IMR-90 (cell line): ENCODE measurements around the gene AHCTF1. TPM values are rescaled to one million over a fixed set of nuclear protein-coding genes. Genes with fewer than 3 reads are reported as not detected.

Experiments
- ATAC-seq: fragments of 200-7000 bp; cut with Tn5 transposase; 2 replicates; pipeline ENCODE4 v1.9.1; 2020; ENCODE audit warnings: low read depth, mild to moderate bottlenecking, moderate library complexity
- BruUV-seq: library from RNA; stranded (reverse); fragments of 400-500 nt; replicated peaks from 2 replicates; lab custom pipeline; 2021; lab: Mats Ljungman, UMichigan
- CTCF ChIA-PET: fragments of 300-600 bp; formaldehyde crosslinking; extraction: SDS; loops from one replicate; lab custom pipeline; 2021; ENCODE audit warnings: antibody characterized with exemption; lab: Yijun Ruan, JAX
- POLR2A ChIA-PET: fragments of 300-600 bp; sonication (Branson Sonifier 250); formaldehyde crosslinking; loops from one replicate; lab custom pipeline; 2022; ENCODE audit warnings: antibody characterized with exemption; ENCODE audit not compliant: unreplicated experiment; lab: Charles Lee
- DNase-seq: peaks from one replicate; pipeline ENCODE4 v3.0.0; 2013
- H2AFZ ChIP-seq: replicated peaks from 2 replicates; pipeline ENCODE3; 2013; ENCODE audit warnings: low read length, mild to moderate bottlenecking; ENCODE audit not compliant: poor library complexity
- H2AK5ac ChIP-seq: 2 replicates; pipeline ENCODE4 v1.6.1; 2013; ENCODE audit warnings: low read depth, low read length, inconsistent platforms
- H2AK9ac ChIP-seq: replicated peaks from 2 replicates; pipeline ENCODE3; 2013; ENCODE audit warnings: mild to moderate bottlenecking, low read depth, low read length, moderate library complexity; ENCODE audit not compliant: poor library complexity
- H2BK120ac ChIP-seq: 2 replicates; pipeline ENCODE4 v1.6.1; 2013; ENCODE audit warnings: low read depth, low read length, inconsistent platforms
- H2BK15ac ChIP-seq: 3 replicates; pipeline ENCODE4 v1.6.1; 2013; ENCODE audit warnings: low read depth, low read length, inconsistent platforms
- H2BK20ac ChIP-seq: 2 replicates; pipeline ENCODE4 v1.6.1; 2013; ENCODE audit warnings: low read depth, mild to moderate bottlenecking, inconsistent platforms, low read length, moderate library complexity
- H2BK5ac ChIP-seq: 2 replicates; pipeline ENCODE4 v1.6.1; 2013; ENCODE audit warnings: mild to moderate bottlenecking, low read depth, low read length, inconsistent platforms; ENCODE audit not compliant: poor library complexity, severe bottlenecking
- H3K14ac ChIP-seq: replicated peaks from 2 replicates; pipeline ENCODE4 v1.6.1; 2013; ENCODE audit warnings: low read depth, low read length, inconsistent platforms
- H3K18ac ChIP-seq: 2 replicates; pipeline ENCODE4 v1.6.1; 2013; ENCODE audit warnings: low read depth, low read length, control low read depth
- H3K23ac ChIP-seq: 2 replicates; pipeline ENCODE4 v1.6.1; 2013; ENCODE audit warnings: low read depth, low read length, inconsistent platforms
- H3K27ac ChIP-seq: 2 replicates; pipeline ENCODE4 v1.5.1; 2013; ENCODE audit warnings: mild to moderate bottlenecking, control low read depth, low read length; ENCODE audit not compliant: insufficient read depth
- H3K27me3 ChIP-seq: 2 replicates; pipeline ENCODE4 v1.6.1; 2013; ENCODE audit warnings: low read length; ENCODE audit not compliant: control insufficient read depth, insufficient read depth
- H3K36me3 ChIP-seq: 2 replicates; pipeline ENCODE4 v1.6.1; 2013; ENCODE audit warnings: low read length, mixed read lengths; ENCODE audit not compliant: control insufficient read depth, insufficient read depth
- H3K4ac ChIP-seq: 2 replicates; pipeline ENCODE4 v1.6.1; 2013; ENCODE audit warnings: low read depth, low read length, inconsistent platforms
- H3K4me1 ChIP-seq: 2 replicates; pipeline ENCODE4 v1.6.1; 2013; ENCODE audit warnings: low read length, mixed read lengths; ENCODE audit not compliant: control insufficient read depth, insufficient read depth
- H3K4me2 ChIP-seq: 2 replicates; pipeline ENCODE4 v1.6.1; 2013; ENCODE audit warnings: low read depth, mild to moderate bottlenecking, control low read depth, low read length, moderate library complexity
- H3K4me3 ChIP-seq: 2 replicates; pipeline ENCODE4 v1.5.1; 2013; ENCODE audit warnings: low read depth, mild to moderate bottlenecking, control low read depth, low read length, moderate library complexity; ENCODE audit not compliant: insufficient read depth
- H3K56ac ChIP-seq: 2 replicates; pipeline ENCODE4 v1.6.1; 2013; ENCODE audit warnings: low read length, inconsistent platforms; ENCODE audit not compliant: insufficient read depth; ENCODE audit errors: extremely low read depth
- H3K79me1 ChIP-seq, 2 experiments: 2 replicates each; pipeline ENCODE4 v1.6.1; 2013; ENCODE audit warnings: low read length in 2 of 2, inconsistent platforms in 1 of 2, low read depth in 1 of 2
- H3K9ac ChIP-seq: 2 replicates; pipeline ENCODE4 v1.6.1; 2013; ENCODE audit warnings: low read depth, low read length, control low read depth
- H3K9me1 ChIP-seq: 2 replicates; pipeline ENCODE4 v1.6.1; 2013; ENCODE audit warnings: low read length, inconsistent platforms; ENCODE audit not compliant: insufficient read depth
- H3K9me3 ChIP-seq: 2 replicates; pipeline ENCODE4 v1.6.1; 2013; ENCODE audit warnings: low read length; ENCODE audit not compliant: control insufficient read depth, insufficient read depth
- H4K20me1 ChIP-seq: 2 replicates; pipeline ENCODE4 v1.6.1; 2013; ENCODE audit warnings: low read length, inconsistent platforms; ENCODE audit not compliant: insufficient read depth
- H4K5ac ChIP-seq: 2 replicates; pipeline ENCODE4 v1.6.1; 2013; ENCODE audit warnings: mild to moderate bottlenecking, low read depth, low read length, control low read depth
- H4K8ac ChIP-seq, 2 experiments: 2 replicates each; pipeline ENCODE4 v1.6.1; 2013; ENCODE audit warnings: low read depth in 2 of 2, low read length in 2 of 2, control low read depth in 1 of 2, inconsistent platforms in 1 of 2
- H4K91ac ChIP-seq: 2 replicates; pipeline ENCODE4 v1.6.1; 2013; ENCODE audit warnings: low read depth, low read length, inconsistent platforms; ENCODE audit not compliant: insufficient read depth
- FOS ChIP-seq: fragments of 150-350 bp; IDR thresholded peaks from 2 replicates; pipeline ENCODE4 v1.6.1; 2016; ENCODE audit warnings: low read depth, low read length
- RAD21 ChIP-seq: IDR thresholded peaks from 2 replicates; pipeline ENCODE4 v1.6.1; 2012; ENCODE audit warnings: low read length, improper control_type of control experiment
- WGBS, 2 experiments: methylation state at CpG; one replicate each; pipeline versions ENCODE4 v1.1.5 to v1.1.7; 2013; ENCODE audit warnings: missing lambda C conversion rate in 2 of 2; ENCODE audit not compliant: insufficient read length in 1 of 2; ENCODE audit errors: extremely low coverage in 2 of 2; 5-methylcytosine and 5-hydroxymethylcytosine counted together
- dilution Hi-C: fragments of 300-500 bp; cut with HindIII; formaldehyde crosslinking; loops from one replicate; pipeline ENCODE4 v1.14.3; 2018; ENCODE audit warnings: low sequenced_read_pairs; ENCODE audit not compliant: unreplicated experiment
- in situ Hi-C: fragments of 300-500 bp; cut with MboI; formaldehyde crosslinking; loops from 3 replicates; pipeline ENCODE4 v1.14.3; 2019; ENCODE audit warnings: low sequenced_read_pairs, inconsistent platforms, mixed read lengths
- intact Hi-C: fragments of 100-400 bp; cut with micrococcal nuclease; formaldehyde crosslinking; loops from 2 replicates; pipeline ENCODE4 v1.10.0; 2022
- polyA plus RNA-seq, 3 experiments: library from polyadenylated mRNA; depleted of rRNA; stranded (reverse); fragments of >200 nt; gene quantifications; 2 replicates each; pipeline ENCODE4 v1.2.3, GENCODE V29; 2012; ENCODE audit warnings: low replicate concordance in 1 of 3
- total RNA-seq: library from RNA; depleted of rRNA; stranded (reverse); fragments of >200 nt; gene quantifications from 2 replicates; pipeline ENCODE4 v1.2.3, GENCODE V29; 2012
- TF ChIP-seq, protein P1 (sequence below): fragments of 150-350 bp; IDR thresholded peaks from 2 replicates; pipeline ENCODE4 v1.6.1; 2016; ENCODE audit warnings: low read depth, mild to moderate bottlenecking, low read length, moderate library complexity, borderline replicate concordance
- TF ChIP-seq, protein P2 (sequence below): fragments of 150-350 bp; IDR thresholded peaks from 2 replicates; pipeline ENCODE4 v1.6.1; 2017; ENCODE audit warnings: mild to moderate bottlenecking, antibody characterized with exemption, low read length, low read depth
- TF ChIP-seq, protein P3 (sequence below): conservative IDR thresholded peaks from 2 replicates; pipeline ENCODE4 v1.5.1; 2012; ENCODE audit warnings: mild to moderate bottlenecking, low read depth, low read length, improper control_type of control experiment

The AHCTF1 gene
- total and polyA plus RNA-seq, 2 of the 4 experiments (the other 2 are of a cell fraction) = 8.9 to 29.0 TPM

DNA sequence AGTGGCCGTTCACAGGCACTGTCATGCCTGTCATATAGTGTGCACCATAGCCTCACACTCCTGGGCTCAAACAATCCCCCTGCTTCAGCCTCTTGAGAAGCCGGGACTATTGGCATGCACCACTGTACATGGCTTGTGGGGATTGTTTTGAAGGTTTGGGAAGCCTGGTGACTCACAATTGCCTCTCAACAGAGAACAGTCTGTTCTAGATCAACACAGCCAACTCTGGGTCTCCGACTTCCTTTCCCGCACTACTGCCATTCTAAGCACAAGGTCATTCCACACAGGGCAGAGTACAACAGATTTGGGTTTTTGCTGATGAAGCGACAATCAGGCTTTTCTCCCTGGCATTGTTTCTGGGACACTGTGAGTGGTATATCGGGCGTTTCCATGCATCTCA is 15.5 kb upstream of the AHCTF1 start:
- Histone ChIP-seq H3K9me3 (no peaks in the 10 kb centered on the region), H2AFZ (no peak overlapping the region), H4K8ac (no peak overlapping the region), H3K18ac (no peak overlapping the region), H3K4me1 (no peaks in the 10 kb centered on the region), H3K4ac (no peak overlapping the region), H2BK20ac (no peak overlapping the region), H2AK9ac (no peak overlapping the region), H3K36me3 (no peaks in the 10 kb centered on the region), H3K4me2 (no peak overlapping the region), H3K27me3 (no peaks in the 10 kb centered on the region), H2BK120ac (no peak overlapping the region), H4K5ac (no peak overlapping the region), H4K20me1 (no peaks in the 10 kb centered on the region), H3K23ac (no peak overlapping the region), H2AK5ac (no peak overlapping the region), H3K79me1 (no peaks in the 10 kb centered on the region), H3K4me3 (no peak overlapping the region), H3K9me1 (no peaks in the 10 kb centered on the region), H3K9ac (no peak overlapping the region), H2BK15ac (no peak overlapping the region), H3K27ac (no peak overlapping the region), H3K14ac (no peak overlapping the region), H3K56ac (no peak overlapping the region), H2BK5ac (no peak overlapping the region), H4K91ac (no peak overlapping the region)
- BruUV-seq = no TSS peak
- DNase-seq (peak; percentile 46), ATAC-seq (peak; percentile 29; the same call in 1 of the 2 replicates)
- dilution Hi-C loops = no loop called here
- TF ChIP-seq, protein P1, sequence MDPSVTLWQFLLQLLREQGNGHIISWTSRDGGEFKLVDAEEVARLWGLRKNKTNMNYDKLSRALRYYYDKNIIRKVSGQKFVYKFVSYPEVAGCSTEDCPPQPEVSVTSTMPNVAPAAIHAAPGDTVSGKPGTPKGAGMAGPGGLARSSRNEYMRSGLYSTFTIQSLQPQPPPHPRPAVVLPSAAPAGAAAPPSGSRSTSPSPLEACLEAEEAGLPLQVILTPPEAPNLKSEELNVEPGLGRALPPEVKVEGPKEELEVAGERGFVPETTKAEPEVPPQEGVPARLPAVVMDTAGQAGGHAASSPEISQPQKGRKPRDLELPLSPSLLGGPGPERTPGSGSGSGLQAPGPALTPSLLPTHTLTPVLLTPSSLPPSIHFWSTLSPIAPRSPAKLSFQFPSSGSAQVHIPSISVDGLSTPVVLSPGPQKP = no peak
- TF ChIP-seq FOS (no peak), RAD21 (no peak)
- TF ChIP-seq, protein P2, sequence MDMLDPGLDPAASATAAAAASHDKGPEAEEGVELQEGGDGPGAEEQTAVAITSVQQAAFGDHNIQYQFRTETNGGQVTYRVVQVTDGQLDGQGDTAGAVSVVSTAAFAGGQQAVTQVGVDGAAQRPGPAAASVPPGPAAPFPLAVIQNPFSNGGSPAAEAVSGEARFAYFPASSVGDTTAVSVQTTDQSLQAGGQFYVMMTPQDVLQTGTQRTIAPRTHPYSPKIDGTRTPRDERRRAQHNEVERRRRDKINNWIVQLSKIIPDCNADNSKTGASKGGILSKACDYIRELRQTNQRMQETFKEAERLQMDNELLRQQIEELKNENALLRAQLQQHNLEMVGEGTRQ = no peak
- TF ChIP-seq, protein P3, sequence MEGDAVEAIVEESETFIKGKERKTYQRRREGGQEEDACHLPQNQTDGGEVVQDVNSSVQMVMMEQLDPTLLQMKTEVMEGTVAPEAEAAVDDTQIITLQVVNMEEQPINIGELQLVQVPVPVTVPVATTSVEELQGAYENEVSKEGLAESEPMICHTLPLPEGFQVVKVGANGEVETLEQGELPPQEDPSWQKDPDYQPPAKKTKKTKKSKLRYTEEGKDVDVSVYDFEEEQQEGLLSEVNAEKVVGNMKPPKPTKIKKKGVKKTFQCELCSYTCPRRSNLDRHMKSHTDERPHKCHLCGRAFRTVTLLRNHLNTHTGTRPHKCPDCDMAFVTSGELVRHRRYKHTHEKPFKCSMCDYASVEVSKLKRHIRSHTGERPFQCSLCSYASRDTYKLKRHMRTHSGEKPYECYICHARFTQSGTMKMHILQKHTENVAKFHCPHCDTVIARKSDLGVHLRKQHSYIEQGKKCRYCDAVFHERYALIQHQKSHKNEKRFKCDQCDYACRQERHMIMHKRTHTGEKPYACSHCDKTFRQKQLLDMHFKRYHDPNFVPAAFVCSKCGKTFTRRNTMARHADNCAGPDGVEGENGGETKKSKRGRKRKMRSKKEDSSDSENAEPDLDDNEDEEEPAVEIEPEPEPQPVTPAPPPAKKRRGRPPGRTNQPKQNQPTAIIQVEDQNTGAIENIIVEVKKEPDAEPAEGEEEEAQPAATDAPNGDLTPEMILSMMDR = no peak
- no CpG with 5 or more reads among the region's 7 CpGs for WGBS, 2 experiments
- ChIA-PET POLR2A (no interaction called here), CTCF (no interaction called here)
- in situ Hi-C loops = no loop called here
- intact Hi-C loops = no loop called here
